Erythroblast (primary cell): ENCODE measurements around the gene SACM1L.

Experiments
- GATA1 ChIP-seq: IDR thresholded peaks from 2 replicates; pipeline ENCODE4 v1.6.1; 2011; ENCODE audit warnings: low read depth, mild to moderate bottlenecking, control low read depth, low read length, moderate library complexity
- POLR2A ChIP-seq: IDR thresholded peaks from 2 replicates; pipeline ENCODE4 v1.6.1; 2011; ENCODE audit warnings: mild to moderate bottlenecking, low read length

GRCh38 chr3:45748068-45748467, 58.9 kb downstream of the SACM1L start:
- TF ChIP-seq POLR2A (no peak), GATA1 (no peak)
